ENCODE results near the gene C10orf95.

The C10orf95 gene

GRCh38 chr10:102413806-102414561 is 37.4 kb downstream of the C10orf95 start:
- no peak for DNase-seq

- no peak for DNase-seq
These were observed 38.2 kb downstream of the C10orf95 start for GRCh38 chr10:102413053-102413705.

- no peak for DNase-seq
These were observed 39.0 kb downstream of the C10orf95 start for GRCh38 chr10:102412293-102412692.

GRCh38 chr10:102411341-102412255 is 39.7 kb downstream of the C10orf95 start:
- DNase-seq, result no peak

- DNase-seq, result peak; percentile 60
These were observed 40.8 kb downstream of the C10orf95 start for GRCh38 chr10:102410429-102411073.

GRCh38 chr10:102409604-102410428 is 41.5 kb downstream of the C10orf95 start:
- DNase-seq, result no peak

GRCh38 chr10:102408728-102409603 is 42.4 kb downstream of the C10orf95 start:
- DNase-seq, result peak; percentile 72

- no peak for DNase-seq
These were observed 43.1 kb downstream of the C10orf95 start for GRCh38 chr10:102408131-102408727.

- no peak for DNase-seq
These were observed 43.8 kb downstream of the C10orf95 start for GRCh38 chr10:102407425-102408130.

GRCh38 chr10:102406815-102407214 is 44.5 kb downstream of the C10orf95 start:
- DNase-seq, result no peak

- DNase-seq, result no peak
These were observed 45.7 kb downstream of the C10orf95 start for GRCh38 chr10:102405632-102406031.

- no peak for DNase-seq
These were observed 46.2 kb downstream of the C10orf95 start for GRCh38 chr10:102405108-102405571.

GRCh38 chr10:102404361-102405107 is 46.8 kb downstream of the C10orf95 start:
- DNase-seq, result no peak

GRCh38 chr10:102403115-102403514 is 48.2 kb downstream of the C10orf95 start:
- no peak for DNase-seq

GRCh38 chr10:102402512-102402896 is 48.8 kb downstream of the C10orf95 start:
- no peak for DNase-seq

GRCh38 chr10:102401735-102402511 is 49.4 kb downstream of the C10orf95 start:
- DNase-seq, result no peak

GRCh38 chr10:102401342-102401654 is 50.0 kb downstream of the C10orf95 start:
- no peak for DNase-seq
